Adrenal gland (tissue), 12 donors: ENCODE data around the gene GRID2IP. TPM values are rescaled to one million over a fixed set of nuclear protein-coding genes. Genes with fewer than 3 reads are reported as not detected.

ENCODE experiments used
- DNase-seq, 7 donors: peaks; one replicate each; pipeline ENCODE4 v3.0.0-alpha.2; 2019 to 2020
- H3K27ac ChIP-seq, 5 donors: fragments of 200-600 bp; sonication (generic) in 4 of 5; 1 replicate in 3 of 5; 2 replicates in 2 of 5; pipeline versions ENCODE4 v1.5.1 to v1.8.0; 2016 to 2020; ENCODE audit warnings: mild to moderate bottlenecking in 1 of 5
- H3K27me3 ChIP-seq: fragments of 200-600 bp; 2 replicates; pipeline ENCODE4 v1.8.0; 2021
- H3K36me3 ChIP-seq, 2 donors: fragments of 200-600 bp; replicated peaks in 1 of 2; 1 replicate in 1 of 2; 2 replicates in 1 of 2; pipeline versions ENCODE4 v1.5.1 to v1.8.0; 2018 to 2022
- H3K4me1 ChIP-seq, 2 donors: fragments of 200-600 bp; replicated peaks in 1 of 2; 1 replicate in 1 of 2; 2 replicates in 1 of 2; pipeline versions ENCODE4 v1.5.1 to v1.8.0; 2018 to 2021
- H3K4me3 ChIP-seq, 4 donors: fragments of 200-600 bp; sonication (generic) in 3 of 4; one replicate each; pipeline ENCODE4 v1.5.1; 2016 to 2018
- H3K9me3 ChIP-seq, 3 donors: fragments of 200-600 bp; sonication (generic) in 1 of 3; replicated peaks in 1 of 3; 1 replicate in 2 of 3; 2 replicates in 1 of 3; pipeline versions ENCODE4 v1.5.1 to v1.8.0; 2016 to 2021
- POLR2A ChIP-seq, 2 donors: fragments of 450-650 bp; IDR thresholded peaks; one replicate each; pipeline ENCODE4 v1.6.1; 2017; ENCODE audit warnings: antibody characterized with exemption in 2 of 2, mild to moderate bottlenecking in 2 of 2, moderate library complexity in 1 of 2
- WGBS, 4 donors: extraction: QIAGEN DNeasy Blood & Tissue Kit in 2 of 4; methylation state at CpG; one replicate each; pipeline versions ENCODE4 v1.1.5 to v1.1.7; 2013 to 2017; 5-methylcytosine and 5-hydroxymethylcytosine counted together
- intact Hi-C, 2 donors: fragments of 100-400 bp; cut with DNase I; formaldehyde crosslinking; loops; one replicate each; pipeline versions ENCODE4 v1.14.1 to v1.15.0; 2022 to 2023
- polyA plus RNA-seq, 3 donors: library from polyadenylated mRNA; stranded (reverse); fragments of 200-250 nt in 2 of 3; fragments of 350-450 nt in 1 of 3; fragmentation: Illumina TruSeq in 1 of 3; extraction: RNeasy Lipid Tissue Mini Kit (QIAGEN cat#74804) in 1 of 3; gene quantifications; one replicate each; pipeline ENCODE4 v1.2.3, GENCODE V29; 2013 to 2014
- total RNA-seq, 9 donors: library from RNA; depleted of rRNA in 4 of 9; stranded (reverse); fragments of >200 nt in 4 of 9; fragments of 120-200 nt in 1 of 9; fragmentation: NEBNext Ultra II Directional in 1 of 9; extraction: Animal tissue kit (Norgen Biotek cat#: 25700) in 1 of 9; gene quantifications; one replicate each; pipeline versions ENCODE4 v1.1.0 to v1.2.4, GENCODE V29; 2013 to 2023
- TF ChIP-seq, protein P1 (sequence below), 6 experiments: fragments of 450-650 bp in 4 of 6; fragments of 200-600 bp in 2 of 6; sonication (generic) in 1 of 6; IDR thresholded peaks; 1 replicate in 5 of 6; 2 replicates in 1 of 6; pipeline versions ENCODE4 v1.5.1 to v1.8.0; 2016 to 2021; ENCODE audit warnings: antibody characterized with exemption in 6 of 6, mild to moderate bottlenecking in 2 of 6, moderate library complexity in 1 of 6
- donor health status: healthy with polysubstance abuse.
- donor health status: Bipolar disorder and iron deficiency.
- donor health status: DM: yes; HTN: yes; CAD: no.
- donor health status: DM: no; HTN: no; CAD: no.
- donor health status: DM: no; HTN: no; CAD: no.
- donor health status: DM: yes; HTN: yes; CAD: no.

The GRID2IP gene
- total and polyA plus RNA-seq, 12 donors: 0.11 to 1.8 (median 0.91) TPM; not detected in 1

DNA sequence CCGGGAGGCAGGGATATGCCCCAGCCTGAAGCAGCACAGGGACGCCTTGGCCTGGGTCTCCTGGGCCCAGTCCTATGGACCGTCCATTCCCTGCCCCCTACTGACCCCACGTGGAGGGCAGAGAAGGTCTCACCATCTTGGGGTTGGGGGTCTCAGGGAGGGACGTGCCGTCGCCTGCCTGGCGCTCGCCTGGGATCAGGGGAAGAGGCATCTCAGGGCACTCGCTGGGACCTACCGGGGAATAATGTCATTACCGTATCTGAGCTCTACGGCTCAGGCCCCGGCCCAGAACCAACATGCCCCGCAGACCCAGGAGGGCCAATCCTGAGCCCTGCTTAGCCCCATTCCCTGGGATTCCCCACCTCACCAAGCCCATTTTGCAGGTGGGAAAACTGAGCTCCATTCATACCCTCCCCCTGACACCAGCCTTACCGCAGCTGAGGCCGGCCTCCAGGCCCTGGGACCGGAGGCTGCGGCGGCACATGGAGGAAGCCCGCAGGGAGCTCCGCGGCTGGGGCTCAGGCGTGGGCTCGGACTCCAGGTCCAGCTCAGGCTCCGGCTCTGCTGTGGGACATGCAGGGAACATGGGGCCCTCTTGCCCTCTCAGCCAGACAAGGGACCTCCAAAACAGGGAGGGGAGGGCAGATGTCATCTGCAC is 40.7 kb downstream of the GRID2IP start:
- Histone ChIP-seq H3K36me3 (no peaks in the 10 kb centered on the region), H3K27me3 (no peaks in the 10 kb centered on the region), H3K4me3 (no peak overlapping the region), H3K4me1 (no peaks in the 10 kb centered on the region), H3K27ac (no peak overlapping the region), H3K9me3 (no peaks in the 10 kb centered on the region)
- DNase-seq: no peak
- TF ChIP-seq, protein P1, sequence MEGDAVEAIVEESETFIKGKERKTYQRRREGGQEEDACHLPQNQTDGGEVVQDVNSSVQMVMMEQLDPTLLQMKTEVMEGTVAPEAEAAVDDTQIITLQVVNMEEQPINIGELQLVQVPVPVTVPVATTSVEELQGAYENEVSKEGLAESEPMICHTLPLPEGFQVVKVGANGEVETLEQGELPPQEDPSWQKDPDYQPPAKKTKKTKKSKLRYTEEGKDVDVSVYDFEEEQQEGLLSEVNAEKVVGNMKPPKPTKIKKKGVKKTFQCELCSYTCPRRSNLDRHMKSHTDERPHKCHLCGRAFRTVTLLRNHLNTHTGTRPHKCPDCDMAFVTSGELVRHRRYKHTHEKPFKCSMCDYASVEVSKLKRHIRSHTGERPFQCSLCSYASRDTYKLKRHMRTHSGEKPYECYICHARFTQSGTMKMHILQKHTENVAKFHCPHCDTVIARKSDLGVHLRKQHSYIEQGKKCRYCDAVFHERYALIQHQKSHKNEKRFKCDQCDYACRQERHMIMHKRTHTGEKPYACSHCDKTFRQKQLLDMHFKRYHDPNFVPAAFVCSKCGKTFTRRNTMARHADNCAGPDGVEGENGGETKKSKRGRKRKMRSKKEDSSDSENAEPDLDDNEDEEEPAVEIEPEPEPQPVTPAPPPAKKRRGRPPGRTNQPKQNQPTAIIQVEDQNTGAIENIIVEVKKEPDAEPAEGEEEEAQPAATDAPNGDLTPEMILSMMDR (IDR thresholded peaks at IDR 0.05): no peak
- intact Hi-C loops: no loop called here
- WGBS, 4 donors: 87 to 93% (median 93%) methylated on average over 7 to 26 of the region's 26 CpGs

DNA sequence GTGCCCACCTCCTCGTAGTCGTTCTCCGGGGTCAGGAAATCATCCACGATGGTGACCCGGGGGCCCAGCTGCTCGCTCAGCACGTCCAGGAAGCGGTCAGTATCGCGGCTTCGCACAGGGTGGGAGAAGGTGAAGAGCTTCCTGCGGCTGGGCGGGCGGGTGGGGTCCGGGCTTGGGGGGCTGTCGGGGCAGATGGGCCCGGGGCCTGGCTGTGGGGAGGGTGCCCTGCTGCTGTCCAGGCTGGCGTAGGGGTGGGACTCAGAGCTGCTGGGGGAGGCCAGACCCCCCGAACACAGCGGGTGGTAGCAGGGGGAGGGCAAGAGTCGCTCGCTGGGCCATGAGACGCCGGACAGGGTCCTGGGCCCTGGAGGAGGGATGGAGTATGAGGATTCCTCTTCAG is 42.3 kb downstream of the GRID2IP start:
- intact Hi-C loops: no loop called here
- 86 to 98% (median 87%) methylated on average over 9 to 24 of the region's 24 CpGs for WGBS, 4 donors

DNA sequence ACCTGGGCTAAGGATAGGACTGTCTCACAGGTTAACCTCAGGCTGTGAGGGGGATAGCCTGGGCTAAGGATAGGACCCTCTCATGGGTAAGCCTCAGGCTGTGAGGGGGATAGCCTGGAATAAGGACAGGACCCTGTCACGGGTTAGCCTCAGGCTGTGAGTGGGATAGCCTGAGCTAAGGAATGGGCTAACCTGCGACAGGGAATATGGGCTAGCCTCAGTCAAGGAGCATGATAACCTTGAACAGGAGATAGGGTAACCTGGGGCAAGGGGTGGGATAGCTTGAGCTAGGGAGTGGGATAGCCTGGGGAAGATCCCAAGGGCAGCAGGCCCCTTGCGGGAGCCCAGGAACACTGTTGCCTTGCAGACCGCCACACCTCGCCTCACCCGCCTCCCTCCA is 42.7 kb downstream of the GRID2IP start:
- intact Hi-C loops: no loop called here
- Histone ChIP-seq H3K36me3 (no peaks in the 10 kb centered on the region), H3K4me3 (no peak overlapping the region), H3K9me3 (no peaks in the 10 kb centered on the region), H3K27ac (no peak overlapping the region), H3K4me1 (peaks cover 0 to 4% of the 10 kb centered on the region in 2 donors), H3K27me3 (no peaks in the 10 kb centered on the region)
- 76 to 95% (median 91%) methylated on average over 2 to 6 of the region's 6 CpGs for WGBS, 4 donors
- TF ChIP-seq POLR2A (IDR thresholded peaks at IDR 0.05): no peak
- TF ChIP-seq, protein P1 (IDR thresholded peaks at IDR 0.05): no peak
- no peak for DNase-seq

More for the DNA sequence above, 42.3 kb downstream of the GRID2IP start:
- H3K4me3 ChIP-seq: no peak overlapping the region
- DNase-seq: no peak
- H3K27ac ChIP-seq: no peak overlapping the region
- H3K27me3 ChIP-seq: no peaks in the 10 kb centered on the region
- TF ChIP-seq, protein P1 (IDR thresholded peaks at IDR 0.05): no peak
- TF ChIP-seq POLR2A (IDR thresholded peaks at IDR 0.05): no peak
- H3K4me1 ChIP-seq: peaks cover 0 to 4% of the 10 kb centered on the region in 2 donors
- H3K9me3 ChIP-seq: no peaks in the 10 kb centered on the region
- no peaks in the 10 kb centered on the region for H3K36me3 ChIP-seq

DNA sequence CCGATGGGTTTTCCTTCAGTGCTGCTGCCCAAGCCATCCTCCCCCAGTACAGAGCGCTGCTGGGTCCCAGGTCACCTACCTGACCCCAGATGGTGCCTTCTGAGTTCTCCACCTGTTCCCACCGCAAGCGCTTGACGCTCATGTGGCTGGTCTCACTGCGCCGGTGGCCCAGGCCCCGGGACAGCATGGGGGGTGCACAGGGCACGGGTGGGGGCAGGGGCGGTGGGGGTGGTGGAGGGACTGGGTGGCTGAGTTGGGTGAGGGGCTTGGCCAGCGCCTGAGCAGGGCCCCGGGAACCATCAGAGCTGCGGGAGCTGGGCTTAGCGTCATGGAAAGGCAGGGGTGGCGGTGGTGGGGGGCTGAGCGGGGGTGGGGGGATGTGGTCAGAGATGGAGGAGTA is 43.4 kb downstream of the GRID2IP start:
- TF ChIP-seq, protein P1 (IDR thresholded peaks at IDR 0.05): no peak
- TF ChIP-seq POLR2A (IDR thresholded peaks at IDR 0.05): no peak
- no peak for DNase-seq
- Histone ChIP-seq H3K4me3 (no peak overlapping the region), H3K27me3 (no peaks in the 10 kb centered on the region), H3K27ac (no peak overlapping the region), H3K4me1 (peaks cover 4% of the 10 kb centered on the region in 2 donors), H3K36me3 (no peaks in the 10 kb centered on the region), H3K9me3 (no peaks in the 10 kb centered on the region)
- WGBS, 4 donors: 85 to 93% (median 89%) methylated on average over 6 to 16 of the region's 16 CpGs
- intact Hi-C loops: no loop called here
